K562 (cell line): ENCODE results near the gene IGF2BP3. TPM values are rescaled to one million over a fixed set of nuclear protein-coding genes. Genes with fewer than 3 reads are reported as not detected.

ENCODE experiments used
- COPS2 ChIP-seq: fragments of 450-650 bp; conservative IDR thresholded peaks from 2 replicates; pipeline ENCODE4 v1.6.1; 2016; ENCODE audit warnings: mild to moderate bottlenecking, moderate library complexity
- ETV1 ChIP-seq: fragments of 450-650 bp; conservative IDR thresholded peaks from 2 replicates; pipeline ENCODE4 v1.6.1; 2016; ENCODE audit warnings: missing genetic modification characterization, control low read depth, low read depth, missing compliant biosample characterization
- FOS ChIP-seq: IDR thresholded peaks from 3 replicates; pipeline ENCODE4 v1.6.1; 2011; ENCODE audit not compliant: insufficient read length; ENCODE audit errors: extremely low read depth
- KLF10 ChIP-seq: fragments of 250-450 bp; sonication (Bioruptor Pico); IDR thresholded peaks from 2 replicates; pipeline ENCODE4 v1.6.1; 2021; ENCODE audit warnings: matching md5 sums
- MAFK ChIP-seq: IDR thresholded peaks from 2 replicates; pipeline ENCODE4 v1.6.1; 2011; ENCODE audit warnings: low read length, improper control_type of control experiment
- NCOA4 ChIP-seq: fragments of 450-650 bp; IDR thresholded peaks from 2 replicates; pipeline ENCODE4 v1.6.1; 2018; ENCODE audit warnings: mild to moderate bottlenecking; ENCODE audit not compliant: partially characterized antibody
- NFRKB ChIP-seq: fragments of 450-650 bp; IDR thresholded peaks from 2 replicates; pipeline ENCODE4 v1.6.1; 2016; ENCODE audit warnings: low read depth
- NFXL1 ChIP-seq: fragments of 450-650 bp; formaldehyde crosslinking; IDR thresholded peaks from 2 replicates; pipeline ENCODE4 v1.4.0; 2021; ENCODE audit warnings: mild to moderate bottlenecking
- PHB2 ChIP-seq: fragments of 450-650 bp; IDR thresholded peaks from 2 replicates; pipeline ENCODE4 v1.6.1; 2017; ENCODE audit warnings: low read depth
- RFX5 ChIP-seq: IDR thresholded peaks from 2 replicates; pipeline ENCODE4 v1.6.1; 2011; ENCODE audit warnings: low read depth, mild to moderate bottlenecking, improper control_type of control experiment, low read length
- SREBF1 ChIP-seq: fragments of 150-350 bp; IDR thresholded peaks from 2 replicates; pipeline ENCODE4 v1.6.1; 2014; ENCODE audit warnings: antibody characterized with exemption, low read depth, low read length, borderline replicate concordance
- TARDBP ChIP-seq: fragments of 450-650 bp; IDR thresholded peaks from 2 replicates; pipeline ENCODE4 v1.6.1; 2016
- TRIM24 ChIP-seq, 2 experiments: fragments of 450-650 bp; IDR thresholded peaks; 2 replicates each; pipeline ENCODE4 v1.6.1; 2016
- TRIM28 ChIP-seq: fragments of 450-650 bp; IDR thresholded peaks from 2 replicates; pipeline ENCODE4 v1.6.1; 2017
- ZC3H8 ChIP-seq: fragments of 450-650 bp; IDR thresholded peaks from 2 replicates; pipeline ENCODE4 v1.6.1; 2017
- ZNF431 ChIP-seq: sonication (generic); formaldehyde crosslinking; IDR thresholded peaks from 2 replicates; pipeline ENCODE4 v1.8.0; 2022; ENCODE audit warnings: mild to moderate bottlenecking, missing genetic modification reagents
- polyA plus RNA-seq, 8 experiments: library from polyadenylated mRNA; depleted of rRNA in 4 of 8; stranded (reverse) in 5 of 8; unstranded in 3 of 8; fragments of >200 nt; fragmentation: Nextera tagmentation in 2 of 8; fragmentation: Illumina TruSeq in 1 of 8; extraction: Ambion mirVana in 2 of 8; extraction: Trizol in 1 of 8; gene quantifications; 2 replicates each; pipeline versions ENCODE4 v1.2.1 to v1.2.3, GENCODE V29; 2011 to 2014; ENCODE audit warnings: inconsistent platforms in 1 of 8, missing spikeins in 1 of 8
- total RNA-seq, 7 experiments: library from RNA; depleted of rRNA in 6 of 7; stranded (reverse); fragments of >200 nt in 6 of 7; fragmentation: Illumina TruSeq in 2 of 7; extraction: Trizol in 2 of 7; gene quantifications; 2 replicates each; pipeline versions ENCODE4 v1.2.1 to v1.2.3, GENCODE V29; 2011 to 2021; ENCODE audit warnings: low replicate concordance in 1 of 7
- TF ChIP-seq, protein P1 (sequence below): fragments of 250-450 bp; sonication (Bioruptor Pico); IDR thresholded peaks from 2 replicates; pipeline ENCODE4 v1.8.0; 2022; ENCODE audit warnings: inconsistent platforms, mild to moderate bottlenecking, moderate library complexity, borderline replicate concordance
- TF ChIP-seq, protein P2 (sequence below): fragments of 450-650 bp; formaldehyde crosslinking; IDR thresholded peaks from 2 replicates; pipeline ENCODE4 v1.4.0; 2020; ENCODE audit warnings: mild to moderate bottlenecking, moderate library complexity
- TF ChIP-seq, protein P3 (sequence below): sonication (generic); formaldehyde crosslinking; IDR thresholded peaks from 2 replicates; pipeline ENCODE4 v1.9.0; 2022; ENCODE audit warnings: mild to moderate bottlenecking, missing genetic modification reagents
- TF ChIP-seq, protein P4 (sequence below), 2 experiments: fragments of 450-650 bp; IDR thresholded peaks; 2 replicates each; pipeline ENCODE4 v1.6.1; 2018; ENCODE audit warnings: mild to moderate bottlenecking in 2 of 2, low read depth in 1 of 2; ENCODE audit not compliant: partially characterized antibody in 2 of 2
- TF ChIP-seq, protein P5 (sequence below): fragments of 250-450 bp; sonication (Bioruptor Pico); IDR thresholded peaks from 2 replicates; pipeline ENCODE4 v1.4.0; 2020; ENCODE audit warnings: mild to moderate bottlenecking, moderate library complexity

The IGF2BP3 gene
- total and polyA plus RNA-seq, 9 of the 15 experiments (the other 6 are each of a cell fraction or from before 2014, with no cell fraction given) = 8.4 to 88.1 (median 61.2) TPM

DNA sequence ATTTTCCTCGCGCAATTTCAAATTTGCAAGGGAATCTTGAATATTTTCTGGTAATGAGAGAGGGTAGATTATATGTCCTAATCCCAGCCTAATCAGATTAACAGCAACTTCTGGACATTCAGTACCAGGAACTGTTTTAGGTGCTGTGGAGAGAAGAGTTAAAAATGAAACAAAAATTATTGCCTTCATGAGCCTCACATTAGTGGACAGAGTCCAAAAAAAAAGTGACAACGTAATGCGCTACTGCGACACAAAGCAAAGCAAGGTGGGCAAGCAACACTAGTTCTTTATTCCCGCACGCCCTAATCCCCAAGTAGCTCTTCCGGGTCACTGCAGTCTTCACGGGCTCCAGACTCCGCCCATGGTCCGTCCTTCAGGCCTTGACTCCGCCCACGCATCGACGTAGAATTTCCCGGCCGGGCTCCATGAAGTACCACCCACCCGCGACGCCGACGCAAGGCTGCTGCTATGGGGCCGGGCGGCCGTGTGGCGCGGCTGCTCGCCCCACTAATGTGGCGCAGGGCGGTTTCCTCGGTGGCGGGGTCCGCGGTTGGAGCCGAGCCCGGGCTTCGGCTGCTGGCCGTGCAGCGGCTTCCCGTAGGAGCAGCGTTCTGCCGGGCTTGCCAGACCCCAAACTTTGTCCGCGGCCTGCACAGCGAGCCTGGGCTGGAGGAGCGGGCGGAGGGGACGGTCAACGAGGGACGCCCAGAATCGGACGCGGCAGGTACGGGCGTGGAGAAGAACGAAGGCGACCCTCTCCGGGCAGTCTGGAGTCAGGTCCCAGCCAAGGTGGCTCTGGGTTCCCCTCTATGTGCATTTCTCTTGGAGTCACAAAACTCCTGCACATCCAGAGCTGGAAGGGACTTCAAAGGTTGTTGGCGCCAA lies 171.2 kb downstream of the IGF2BP3 start, which contains the start of gene MALSU1 (continued):
- TF ChIP-seq, protein P1, sequence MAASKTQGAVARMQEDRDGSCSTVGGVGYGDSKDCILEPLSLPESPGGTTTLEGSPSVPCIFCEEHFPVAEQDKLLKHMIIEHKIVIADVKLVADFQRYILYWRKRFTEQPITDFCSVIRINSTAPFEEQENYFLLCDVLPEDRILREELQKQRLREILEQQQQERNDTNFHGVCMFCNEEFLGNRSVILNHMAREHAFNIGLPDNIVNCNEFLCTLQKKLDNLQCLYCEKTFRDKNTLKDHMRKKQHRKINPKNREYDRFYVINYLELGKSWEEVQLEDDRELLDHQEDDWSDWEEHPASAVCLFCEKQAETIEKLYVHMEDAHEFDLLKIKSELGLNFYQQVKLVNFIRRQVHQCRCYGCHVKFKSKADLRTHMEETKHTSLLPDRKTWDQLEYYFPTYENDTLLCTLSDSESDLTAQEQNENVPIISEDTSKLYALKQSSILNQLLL (CRISPR knock-in tag) = no peak
- no peak for TF ChIP-seq FOS
- TF ChIP-seq MAFK = no peak
- TF ChIP-seq TRIM28 = no peak
- TF ChIP-seq PHB2 = peak; percentile 60
- TF ChIP-seq COPS2 = no peak
- TF ChIP-seq, protein P2, sequence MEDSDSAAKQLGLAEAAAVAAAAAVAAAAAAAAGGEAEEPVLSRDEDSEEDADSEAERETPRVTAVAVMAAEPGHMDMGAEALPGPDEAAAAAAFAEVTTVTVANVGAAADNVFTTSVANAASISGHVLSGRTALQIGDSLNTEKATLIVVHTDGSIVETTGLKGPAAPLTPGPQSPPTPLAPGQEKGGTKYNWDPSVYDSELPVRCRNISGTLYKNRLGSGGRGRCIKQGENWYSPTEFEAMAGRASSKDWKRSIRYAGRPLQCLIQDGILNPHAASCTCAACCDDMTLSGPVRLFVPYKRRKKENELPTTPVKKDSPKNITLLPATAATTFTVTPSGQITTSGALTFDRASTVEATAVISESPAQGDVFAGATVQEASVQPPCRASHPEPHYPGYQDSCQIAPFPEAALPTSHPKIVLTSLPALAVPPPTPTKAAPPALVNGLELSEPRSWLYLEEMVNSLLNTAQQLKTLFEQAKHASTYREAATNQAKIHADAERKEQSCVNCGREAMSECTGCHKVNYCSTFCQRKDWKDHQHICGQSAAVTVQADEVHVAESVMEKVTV = no peak
- TF ChIP-seq, protein P3, sequence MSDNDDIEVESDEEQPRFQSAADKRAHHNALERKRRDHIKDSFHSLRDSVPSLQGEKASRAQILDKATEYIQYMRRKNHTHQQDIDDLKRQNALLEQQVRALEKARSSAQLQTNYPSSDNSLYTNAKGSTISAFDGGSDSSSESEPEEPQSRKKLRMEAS (CRISPR knock-in tag) = peak; percentile 74
- no peak for TF ChIP-seq TRIM24 (IDR thresholded peaks at IDR 0.05)
- TF ChIP-seq, protein P4, sequence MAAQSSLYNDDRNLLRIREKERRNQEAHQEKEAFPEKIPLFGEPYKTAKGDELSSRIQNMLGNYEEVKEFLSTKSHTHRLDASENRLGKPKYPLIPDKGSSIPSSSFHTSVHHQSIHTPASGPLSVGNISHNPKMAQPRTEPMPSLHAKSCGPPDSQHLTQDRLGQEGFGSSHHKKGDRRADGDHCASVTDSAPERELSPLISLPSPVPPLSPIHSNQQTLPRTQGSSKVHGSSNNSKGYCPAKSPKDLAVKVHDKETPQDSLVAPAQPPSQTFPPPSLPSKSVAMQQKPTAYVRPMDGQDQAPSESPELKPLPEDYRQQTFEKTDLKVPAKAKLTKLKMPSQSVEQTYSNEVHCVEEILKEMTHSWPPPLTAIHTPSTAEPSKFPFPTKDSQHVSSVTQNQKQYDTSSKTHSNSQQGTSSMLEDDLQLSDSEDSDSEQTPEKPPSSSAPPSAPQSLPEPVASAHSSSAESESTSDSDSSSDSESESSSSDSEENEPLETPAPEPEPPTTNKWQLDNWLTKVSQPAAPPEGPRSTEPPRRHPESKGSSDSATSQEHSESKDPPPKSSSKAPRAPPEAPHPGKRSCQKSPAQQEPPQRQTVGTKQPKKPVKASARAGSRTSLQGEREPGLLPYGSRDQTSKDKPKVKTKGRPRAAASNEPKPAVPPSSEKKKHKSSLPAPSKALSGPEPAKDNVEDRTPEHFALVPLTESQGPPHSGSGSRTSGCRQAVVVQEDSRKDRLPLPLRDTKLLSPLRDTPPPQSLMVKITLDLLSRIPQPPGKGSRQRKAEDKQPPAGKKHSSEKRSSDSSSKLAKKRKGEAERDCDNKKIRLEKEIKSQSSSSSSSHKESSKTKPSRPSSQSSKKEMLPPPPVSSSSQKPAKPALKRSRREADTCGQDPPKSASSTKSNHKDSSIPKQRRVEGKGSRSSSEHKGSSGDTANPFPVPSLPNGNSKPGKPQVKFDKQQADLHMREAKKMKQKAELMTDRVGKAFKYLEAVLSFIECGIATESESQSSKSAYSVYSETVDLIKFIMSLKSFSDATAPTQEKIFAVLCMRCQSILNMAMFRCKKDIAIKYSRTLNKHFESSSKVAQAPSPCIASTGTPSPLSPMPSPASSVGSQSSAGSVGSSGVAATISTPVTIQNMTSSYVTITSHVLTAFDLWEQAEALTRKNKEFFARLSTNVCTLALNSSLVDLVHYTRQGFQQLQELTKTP (IDR thresholded peaks at IDR 0.05; ENCODE audit: low read depth in 1 of 2, partially characterized antibody in 2 of 2) = no peak
- TF ChIP-seq, protein P5, sequence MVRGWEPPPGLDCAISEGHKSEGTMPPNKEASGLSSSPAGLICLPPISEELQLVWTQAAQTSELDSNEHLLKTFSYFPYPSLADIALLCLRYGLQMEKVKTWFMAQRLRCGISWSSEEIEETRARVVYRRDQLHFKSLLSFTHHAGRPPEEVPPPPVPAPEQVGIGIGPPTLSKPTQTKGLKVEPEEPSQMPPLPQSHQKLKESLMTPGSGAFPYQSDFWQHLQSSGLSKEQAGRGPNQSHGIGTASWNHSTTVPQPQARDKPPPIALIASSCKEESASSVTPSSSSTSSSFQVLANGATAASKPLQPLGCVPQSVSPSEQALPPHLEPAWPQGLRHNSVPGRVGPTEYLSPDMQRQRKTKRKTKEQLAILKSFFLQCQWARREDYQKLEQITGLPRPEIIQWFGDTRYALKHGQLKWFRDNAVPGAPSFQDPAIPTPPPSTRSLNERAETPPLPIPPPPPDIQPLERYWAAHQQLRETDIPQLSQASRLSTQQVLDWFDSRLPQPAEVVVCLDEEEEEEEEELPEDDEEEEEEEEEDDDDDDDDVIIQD (CRISPR knock-in tag) = no peak
- TF ChIP-seq NFXL1 (CRISPR knock-in tag) = no peak
- TF ChIP-seq SREBF1 = no peak
- TF ChIP-seq KLF10 (CRISPR knock-in tag) = no peak
- TF ChIP-seq ETV1 (tag) = no peak
- TF ChIP-seq TARDBP = no peak
- TF ChIP-seq RFX5 = no peak
- no peak for TF ChIP-seq NCOA4
- no peak for TF ChIP-seq ZC3H8
- TF ChIP-seq ZNF431 = 0 out of 2 replicates have a peak, but pooled peaks have one; percentile 58
- no peak for TF ChIP-seq NFRKB
